ENCODE measurements around the gene KLHL3. TPM values are rescaled to one million over a fixed set of nuclear protein-coding genes. Genes with fewer than 3 reads are reported as not detected.

The KLHL3 gene
- total and polyA plus RNA-seq, 2 experiments from 2014 or later: 4.9 to 10.8 TPM

GRCh38 chr5:137616046-137616445 is 119.8 kb downstream of the KLHL3 start (continued):
- TF ChIP-seq ZNF462 (CRISPR knock-in tag; IDR thresholded peaks at IDR 0.05) (no peak), STAT1 (IDR thresholded peaks at IDR 0.05; ENCODE audit: unreplicated experiment) (no peak), NANOG (IDR thresholded peaks at IDR 0.05; ENCODE audit: borderline replicate concordance) (no peak), ZNF114 (CRISPR knock-in tag; IDR thresholded peaks at IDR 0.05) (no peak), JUNB (IDR thresholded peaks at IDR 0.05; ENCODE audit: unreplicated experiment) (no peak)

GRCh38 chr5:137615171-137615775 is 120.6 kb downstream of the KLHL3 start:
- no peak overlapping the region for H2AFZ ChIP-seq
- DNase-seq (ENCODE audit: low spot score): no peak
- Mint-ChIP-seq H3K27me3 (ENCODE audit: insufficient read depth, low read depth, poor library complexity) (peaks cover 5% of the 10 kb centered on the region), H3K36me3 (ENCODE audit: low read depth) (no peaks in the 10 kb centered on the region; the same call in 2 of the 3 replicates), H3K4me1 (peaks cover 7% of the 10 kb centered on the region; the same call in 2 of the 3 replicates), H3K9me3 (no peaks in the 10 kb centered on the region), H3K27ac (no peak overlapping the region), H3K4me3 (no peak overlapping the region)
- peak; percentile 52 for ATAC-seq
- no peaks in the 10 kb centered on the region for H3K27me3 ChIP-seq (ENCODE audit: insufficient read depth)
- no peaks in the 10 kb centered on the region for H3F3A ChIP-seq (replicated peaks; ENCODE audit: low read depth)
- H3K36me3 ChIP-seq (ENCODE audit: insufficient read depth): no peaks in the 10 kb centered on the region
- no peaks in the 10 kb centered on the region for H3K79me2 ChIP-seq (replicated peaks; ENCODE audit: insufficient read depth)
- H3K9me2 ChIP-seq (ENCODE audit: insufficient read depth): no peaks in the 10 kb centered on the region
- no peak overlapping the region for H3K27ac ChIP-seq (ENCODE audit: low read depth)
- H3K4me3 ChIP-seq: no peak overlapping the region
- H3K4me2 ChIP-seq: no peak overlapping the region
- H4K20me1 ChIP-seq (replicated peaks; ENCODE audit: insufficient read depth): no peaks in the 10 kb centered on the region
- H3K4me1 ChIP-seq (ENCODE audit: insufficient read depth): no peaks in the 10 kb centered on the region
- TF ChIP-seq ETS1 (IDR thresholded peaks at IDR 0.05) (no peak), CREB1 (CRISPR knock-in tag; IDR thresholded peaks at IDR 0.05; ENCODE audit: low read depth) (no peak), ZNF462 (CRISPR knock-in tag; IDR thresholded peaks at IDR 0.05) (no peak)

All from GM23338 (cell line).